A673 (cell line): Measurements from ENCODE around the gene FAM118B.

Experiments
- CTCF ChIP-seq: fragments of 300-800, 200-600 bp; sonication (generic); conservative IDR thresholded peaks from 2 replicates; pipeline ENCODE4 v1.5.1; 2017; ENCODE audit warnings: low read depth, mild to moderate bottlenecking, antibody characterized with exemption, low read length, moderate library complexity, mixed read lengths
- EZH2 ChIP-seq: fragments of 200-600 bp; sonication (generic); IDR thresholded peaks from 2 replicates; pipeline ENCODE4 v1.6.1; 2017; ENCODE audit warnings: borderline replicate concordance, low read depth, mild to moderate bottlenecking, mixed read lengths, antibody characterized with exemption, low read length; ENCODE audit not compliant: poor library complexity, severe bottlenecking

GRCh38 chr11:126198648-126199047 is 12.9 kb upstream of the FAM118B start:
- TF ChIP-seq CTCF (no peak), EZH2 (no peak)
